GM12878 (cell line): ENCODE measurements around the gene ELMOD3. TPM values are rescaled to one million over a fixed set of nuclear protein-coding genes. Genes with fewer than 3 reads are reported as not detected.

Experiments
- ATF7 ChIP-seq: fragments of 450-650 bp; IDR thresholded peaks from 2 replicates; pipeline ENCODE4 v1.6.1; 2016; ENCODE audit warnings: low read depth, mild to moderate bottlenecking
- BCLAF1 ChIP-seq: fragments of 450-650 bp; IDR thresholded peaks from 2 replicates; pipeline ENCODE4 v1.6.1; 2017; ENCODE audit warnings: antibody characterized with exemption, mild to moderate bottlenecking, moderate library complexity
- CBFB ChIP-seq: IDR thresholded peaks from 2 replicates; pipeline ENCODE4 v1.6.1; 2016; ENCODE audit warnings: antibody characterized with exemption, low read depth
- KLF5 ChIP-seq: fragments of 450-650 bp; IDR thresholded peaks from 2 replicates; pipeline ENCODE4 v1.6.1; 2014; ENCODE audit warnings: mild to moderate bottlenecking; ENCODE audit not compliant: partially characterized antibody
- MEF2B ChIP-seq: fragments of 450-650 bp; IDR thresholded peaks from 2 replicates; pipeline ENCODE4 v1.6.1; 2018; ENCODE audit warnings: mild to moderate bottlenecking, moderate library complexity; ENCODE audit not compliant: partially characterized antibody, poor library complexity, severe bottlenecking
- NFXL1 ChIP-seq: fragments of 450-650 bp; IDR thresholded peaks from 2 replicates; pipeline ENCODE4 v1.6.1; 2017; ENCODE audit warnings: antibody characterized with exemption, mild to moderate bottlenecking, borderline replicate concordance
- NR2F1 ChIP-seq: fragments of 450-650 bp; conservative IDR thresholded peaks from 2 replicates; pipeline ENCODE4 v1.6.1; 2017; ENCODE audit warnings: mild to moderate bottlenecking
- NRF1 ChIP-seq: conservative IDR thresholded peaks from 2 replicates; pipeline ENCODE4 v1.6.1; 2011; ENCODE audit warnings: mild to moderate bottlenecking, low read depth, low read length, improper control_type of control experiment
- POLR2AphosphoS5 ChIP-seq: IDR thresholded peaks from 2 replicates; pipeline ENCODE4 v1.6.1; 2011; ENCODE audit warnings: mild to moderate bottlenecking, low read length, inconsistent platforms
- RBBP5 ChIP-seq: fragments of 200-600 bp; sonication (generic); conservative IDR thresholded peaks from 2 replicates; pipeline ENCODE4 v1.6.1; 2016
- RELA ChIP-seq: fragments of 450-650 bp; IDR thresholded peaks from 2 replicates; pipeline ENCODE4 v1.8.0; 2014; ENCODE audit warnings: borderline replicate concordance; ENCODE audit not compliant: partially characterized antibody
- STAT1 ChIP-seq: fragments of 450-650 bp; conservative IDR thresholded peaks from 2 replicates; pipeline ENCODE4 v1.6.1; 2014; ENCODE audit warnings: antibody characterized with exemption, mild to moderate bottlenecking
- TARDBP ChIP-seq: IDR thresholded peaks from 2 replicates; pipeline ENCODE4 v1.6.1; 2016; ENCODE audit warnings: borderline replicate concordance
- ZBTB33 ChIP-seq: fragments of 450-650 bp; IDR thresholded peaks from 2 replicates; pipeline ENCODE4 v1.6.1; 2017; ENCODE audit warnings: mild to moderate bottlenecking
- ZNF274 ChIP-seq: IDR thresholded peaks from one replicate; pipeline ENCODE4 v1.8.0; 2011; ENCODE audit not compliant: insufficient read length, insufficient read depth
- polyA plus RNA-seq, 11 experiments: library from polyadenylated mRNA; depleted of rRNA in 4 of 11; unstranded in 6 of 11; stranded (reverse) in 5 of 11; fragments of >200 nt; fragmentation: Nextera tagmentation in 4 of 11; fragmentation: Illumina TruSeq in 1 of 11; extraction: Ambion mirVana in 4 of 11; extraction: Trizol in 1 of 11; gene quantifications; 1 replicate in 1 of 11; 2 replicates in 10 of 11; pipeline versions ENCODE4 v1.2.1 to v1.2.3, GENCODE V29; 2011 to 2016; ENCODE audit warnings: inconsistent platforms in 2 of 11, missing spikeins in 2 of 11, low read depth in 1 of 11
- total RNA-seq, 4 experiments: library from RNA; depleted of rRNA in 3 of 4; stranded (reverse); fragments of >200 nt in 3 of 4; fragmentation: Illumina TruSeq in 1 of 4; extraction: Trizol in 1 of 4; gene quantifications; 2 replicates each; pipeline versions ENCODE4 v1.2.1 to v1.2.3, GENCODE V29; 2013 to 2021
- TF ChIP-seq, protein P1 (sequence below): IDR thresholded peaks from 2 replicates; pipeline ENCODE4 v1.6.1; 2012; ENCODE audit warnings: low read depth, low read length, improper control_type of control experiment
- TF ChIP-seq, protein P2 (sequence below): fragments of 450-650 bp; IDR thresholded peaks from 2 replicates; pipeline ENCODE4 v1.6.1; 2014; ENCODE audit warnings: mild to moderate bottlenecking
- TF ChIP-seq, protein P3 (sequence below): fragments of 150-350 bp; IDR thresholded peaks from 2 replicates; pipeline ENCODE4 v1.6.1; 2016; ENCODE audit warnings: low read depth, low read length

The ELMOD3 gene
- total and polyA plus RNA-seq, 10 of the 15 experiments (the other 5 are each of a cell fraction or from before 2014, with no cell fraction given): 1.2 to 19.1 (median 12.5) TPM

GRCh38 chr2:85418132-85419008 lies 63.8 kb downstream of the ELMOD3 start, which contains the start of gene SH2D6 (continued):
- TF ChIP-seq BCLAF1 (no peak), ATF7 (0 out of 2 replicates have a peak, but pooled peaks have one; percentile 20), NR2F1 (peak; percentile 30; the same call in 1 of the 2 replicates), CBFB (peak; percentile 58; the same call in 1 of the 2 replicates), MEF2B (peak; percentile 26), ZBTB33 (peak; percentile 16; the same call in 1 of the 2 replicates), ZNF274 (no peak), RELA (peak; percentile 68), RBBP5 (no peak), NRF1 (no peak), KLF5 (peak; percentile 76), NFXL1 (no peak), TARDBP (peak; percentile 77), POLR2AphosphoS5 (peak; percentile 39; the same call in 1 of the 2 replicates), STAT1 (peak; percentile 77; the same call in 1 of the 2 replicates)
- TF ChIP-seq, protein P1, sequence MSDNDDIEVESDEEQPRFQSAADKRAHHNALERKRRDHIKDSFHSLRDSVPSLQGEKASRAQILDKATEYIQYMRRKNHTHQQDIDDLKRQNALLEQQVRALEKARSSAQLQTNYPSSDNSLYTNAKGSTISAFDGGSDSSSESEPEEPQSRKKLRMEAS: peak; percentile 55; the same call in 1 of the 2 replicates
- TF ChIP-seq, protein P2, sequence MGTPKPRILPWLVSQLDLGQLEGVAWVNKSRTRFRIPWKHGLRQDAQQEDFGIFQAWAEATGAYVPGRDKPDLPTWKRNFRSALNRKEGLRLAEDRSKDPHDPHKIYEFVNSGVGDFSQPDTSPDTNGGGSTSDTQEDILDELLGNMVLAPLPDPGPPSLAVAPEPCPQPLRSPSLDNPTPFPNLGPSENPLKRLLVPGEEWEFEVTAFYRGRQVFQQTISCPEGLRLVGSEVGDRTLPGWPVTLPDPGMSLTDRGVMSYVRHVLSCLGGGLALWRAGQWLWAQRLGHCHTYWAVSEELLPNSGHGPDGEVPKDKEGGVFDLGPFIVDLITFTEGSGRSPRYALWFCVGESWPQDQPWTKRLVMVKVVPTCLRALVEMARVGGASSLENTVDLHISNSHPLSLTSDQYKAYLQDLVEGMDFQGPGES: 0 out of 2 replicates have a peak, but pooled peaks have one; percentile 20
- TF ChIP-seq, protein P3, sequence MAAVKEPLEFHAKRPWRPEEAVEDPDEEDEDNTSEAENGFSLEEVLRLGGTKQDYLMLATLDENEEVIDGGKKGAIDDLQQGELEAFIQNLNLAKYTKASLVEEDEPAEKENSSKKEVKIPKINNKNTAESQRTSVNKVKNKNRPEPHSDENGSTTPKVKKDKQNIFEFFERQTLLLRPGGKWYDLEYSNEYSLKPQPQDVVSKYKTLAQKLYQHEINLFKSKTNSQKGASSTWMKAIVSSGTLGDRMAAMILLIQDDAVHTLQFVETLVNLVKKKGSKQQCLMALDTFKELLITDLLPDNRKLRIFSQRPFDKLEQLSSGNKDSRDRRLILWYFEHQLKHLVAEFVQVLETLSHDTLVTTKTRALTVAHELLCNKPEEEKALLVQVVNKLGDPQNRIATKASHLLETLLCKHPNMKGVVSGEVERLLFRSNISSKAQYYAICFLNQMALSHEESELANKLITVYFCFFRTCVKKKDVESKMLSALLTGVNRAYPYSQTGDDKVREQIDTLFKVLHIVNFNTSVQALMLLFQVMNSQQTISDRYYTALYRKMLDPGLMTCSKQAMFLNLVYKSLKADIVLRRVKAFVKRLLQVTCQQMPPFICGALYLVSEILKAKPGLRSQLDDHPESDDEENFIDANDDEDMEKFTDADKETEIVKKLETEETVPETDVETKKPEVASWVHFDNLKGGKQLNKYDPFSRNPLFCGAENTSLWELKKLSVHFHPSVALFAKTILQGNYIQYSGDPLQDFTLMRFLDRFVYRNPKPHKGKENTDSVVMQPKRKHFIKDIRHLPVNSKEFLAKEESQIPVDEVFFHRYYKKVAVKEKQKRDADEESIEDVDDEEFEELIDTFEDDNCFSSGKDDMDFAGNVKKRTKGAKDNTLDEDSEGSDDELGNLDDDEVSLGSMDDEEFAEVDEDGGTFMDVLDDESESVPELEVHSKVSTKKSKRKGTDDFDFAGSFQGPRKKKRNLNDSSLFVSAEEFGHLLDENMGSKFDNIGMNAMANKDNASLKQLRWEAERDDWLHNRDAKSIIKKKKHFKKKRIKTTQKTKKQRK: no peak
